Heart left ventricle (tissue), 13 donors: ENCODE data around the gene RNASE3.

Experiments
- CTCF ChIP-seq, 12 donors: fragments of 200-600 bp; sonication (generic) in 4 of 12; IDR thresholded peaks; one replicate each; pipeline versions ENCODE4 v1.5.0 to v1.8.0; 2018 to 2022; ENCODE audit warnings: antibody characterized with exemption in 12 of 12, mild to moderate bottlenecking in 5 of 12
- POLR2A ChIP-seq, 2 donors: fragments of 450-650 bp; IDR thresholded peaks; one replicate each; pipeline ENCODE4 v1.6.1; 2017; ENCODE audit warnings: antibody characterized with exemption in 2 of 2, mild to moderate bottlenecking in 2 of 2, moderate library complexity in 2 of 2
- donor health status: ischemic (EF 13 %, LVEDD 7.1; RV severe dilation, severe dysfunction).
- donor health status: DM: no; HTN: yes; CAD: no.
- donor health status: DM: no; HTN: no; CAD: no.
- donor health status: ischemic (EF 25% LVEDD 6.9; RV normal size, moderate dysfunction).
- donor health status: ischemic (EF 25% LVEDD 5.7; RV mildly dilated, moderate dysfunction).
- donor health status: ischemic (EF 35%, LVEDD 5.7; RV mildly dilated, moderate dysfunction).
- donor health status: nonischemic (EF 11% LVEDD 7.7; RV severe dilation, severe dysfunction).
- donor health status: DM: yes; HTN: yes; CAD: no.
- donor health status: PGD.
- donor health status: ischemic (EF 29% LVEDD 5.4; RV normal size, mild dysfunction).
- donor health status: nonischemic (EF 23%, LVEDD 6.1; RV moderate dilation, normal function).

- no peak for TF ChIP-seq CTCF (IDR thresholded peaks at IDR 0.05)
- TF ChIP-seq POLR2A (IDR thresholded peaks at IDR 0.05) = no peak
Observed at GRCh38 chr14:20877016-20877415, 14.2 kb upstream of the RNASE3 start.
